ENCODE results near the gene NIF3L1.

Gene NIF3L1, protein sequence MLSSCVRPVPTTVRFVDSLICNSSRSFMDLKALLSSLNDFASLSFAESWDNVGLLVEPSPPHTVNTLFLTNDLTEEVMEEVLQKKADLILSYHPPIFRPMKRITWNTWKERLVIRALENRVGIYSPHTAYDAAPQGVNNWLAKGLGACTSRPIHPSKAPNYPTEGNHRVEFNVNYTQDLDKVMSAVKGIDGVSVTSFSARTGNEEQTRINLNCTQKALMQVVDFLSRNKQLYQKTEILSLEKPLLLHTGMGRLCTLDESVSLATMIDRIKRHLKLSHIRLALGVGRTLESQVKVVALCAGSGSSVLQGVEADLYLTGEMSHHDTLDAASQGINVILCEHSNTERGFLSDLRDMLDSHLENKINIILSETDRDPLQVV

DNA sequence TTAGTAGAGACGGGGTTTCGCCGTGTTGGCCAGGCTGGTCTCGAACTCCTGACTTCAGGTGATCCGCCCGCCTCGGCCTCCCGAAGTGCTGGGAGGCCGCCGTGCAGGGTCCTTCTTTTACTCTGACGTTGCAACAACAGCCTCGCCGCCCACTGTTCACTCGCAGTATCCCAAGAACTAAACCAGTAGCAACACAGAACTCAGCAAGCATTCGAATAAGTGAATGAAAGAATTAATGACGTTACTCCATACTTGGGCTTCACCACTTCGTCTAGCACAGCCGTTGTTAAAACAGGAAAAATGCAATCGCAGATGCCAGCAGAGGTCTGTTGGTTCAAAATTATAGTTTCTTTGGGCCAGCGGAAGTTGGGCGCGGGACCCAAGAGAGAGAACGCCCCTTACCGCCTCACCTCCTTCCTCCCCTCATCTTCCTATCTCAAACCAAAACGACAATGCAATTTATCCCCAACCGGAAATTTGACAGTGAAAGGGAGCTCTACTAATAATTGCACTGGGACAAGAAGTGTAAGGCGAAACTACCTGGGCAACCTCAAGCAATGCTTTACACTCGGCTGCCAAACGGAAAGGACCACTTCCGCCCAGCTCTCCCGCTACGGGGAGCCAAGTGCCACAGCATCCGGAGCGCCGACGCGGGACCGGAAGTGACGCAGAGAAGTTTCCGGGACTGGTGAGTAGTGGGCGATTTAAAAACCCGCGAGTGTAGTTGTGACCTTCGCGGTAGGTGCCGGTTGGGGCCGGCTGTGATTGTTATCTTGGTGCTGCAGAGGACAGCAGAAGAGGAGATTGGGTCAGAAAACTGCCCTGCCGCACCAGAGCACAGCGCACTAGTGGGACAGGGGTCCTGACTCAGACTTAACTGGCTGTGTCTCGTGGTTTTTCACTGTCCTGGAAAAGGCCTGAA lies at the start of gene NIF3L1, which contains the start of gene PPIL3:
Gene NIF3L1 (plus strand): TSS at position 668 of the 922 bp plus-strand sequence. CDS start 2,573 bp downstream, outside the sequence.
Gene PPIL3 (minus strand): TSS at position 374 of the 922 bp plus-strand sequence. CDS start 1,462 bp downstream, outside the sequence.
- DNase-seq = peak; percentile 98

DNA sequence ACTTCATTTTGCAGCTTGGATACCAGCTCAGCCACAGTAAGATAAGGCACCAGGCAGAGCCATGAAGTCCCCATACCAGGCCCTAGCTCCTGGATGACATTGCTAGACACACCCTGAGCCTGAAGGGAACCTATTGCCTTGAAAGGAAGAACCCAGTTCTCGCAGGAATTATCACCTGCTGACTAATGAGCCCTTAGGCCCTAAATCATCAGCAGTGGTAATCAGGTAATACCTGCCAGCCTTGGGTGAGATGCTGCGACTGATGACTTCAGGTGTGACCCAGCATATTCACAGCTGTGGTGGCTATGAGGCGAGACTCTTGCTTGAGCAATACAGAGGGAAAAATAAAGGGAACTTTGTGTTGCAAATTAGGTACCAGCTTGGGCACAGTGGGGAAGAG lies 49.7 kb upstream of the NIF3L1 start:
- no peak for DNase-seq

DNA sequence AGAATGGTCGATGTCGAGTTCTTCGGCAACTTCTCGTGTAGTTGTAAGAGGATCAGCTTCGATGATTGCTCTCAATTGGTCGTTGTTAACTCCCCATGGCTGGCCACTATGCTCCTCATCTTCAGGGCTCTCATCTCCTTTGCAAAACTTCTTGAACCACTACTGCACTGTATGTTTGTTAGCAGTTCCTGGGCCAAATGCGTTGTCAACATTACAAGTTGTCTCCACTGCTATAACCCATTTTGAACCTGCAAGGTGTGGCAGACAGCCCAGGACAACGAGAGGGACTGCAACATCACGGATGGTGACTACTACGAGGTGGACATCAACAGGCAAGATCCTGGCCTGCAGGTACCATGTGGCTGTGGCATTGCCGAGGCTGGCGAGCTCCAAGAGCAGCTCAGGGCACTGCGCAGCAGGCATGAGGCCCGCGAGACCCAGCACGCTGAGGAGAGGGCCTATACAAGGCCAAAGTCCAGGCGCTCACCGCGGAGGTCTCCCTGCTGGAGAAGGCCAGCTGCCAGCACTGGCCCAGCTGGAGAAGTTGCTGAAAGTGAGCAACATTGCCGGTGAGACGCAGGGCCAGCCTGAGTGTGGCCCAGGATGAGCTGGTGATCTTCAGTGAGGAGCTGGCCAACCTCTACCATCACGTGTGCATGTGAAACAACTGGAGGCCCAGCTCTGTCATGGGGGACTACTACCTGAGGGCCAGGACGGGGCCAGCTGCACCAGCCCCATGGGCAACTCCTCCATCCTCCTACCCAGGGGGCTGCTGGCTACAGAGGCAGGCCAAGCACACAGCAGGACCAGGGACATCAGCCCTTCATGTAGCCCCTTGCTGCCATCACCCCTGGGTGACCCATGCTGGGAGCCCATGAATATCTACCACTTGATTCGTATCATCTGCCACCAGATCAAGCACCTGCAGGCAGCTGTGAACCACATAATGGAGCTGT lies 44.9 kb upstream of the NIF3L1 start:
- no peak for DNase-seq

DNA sequence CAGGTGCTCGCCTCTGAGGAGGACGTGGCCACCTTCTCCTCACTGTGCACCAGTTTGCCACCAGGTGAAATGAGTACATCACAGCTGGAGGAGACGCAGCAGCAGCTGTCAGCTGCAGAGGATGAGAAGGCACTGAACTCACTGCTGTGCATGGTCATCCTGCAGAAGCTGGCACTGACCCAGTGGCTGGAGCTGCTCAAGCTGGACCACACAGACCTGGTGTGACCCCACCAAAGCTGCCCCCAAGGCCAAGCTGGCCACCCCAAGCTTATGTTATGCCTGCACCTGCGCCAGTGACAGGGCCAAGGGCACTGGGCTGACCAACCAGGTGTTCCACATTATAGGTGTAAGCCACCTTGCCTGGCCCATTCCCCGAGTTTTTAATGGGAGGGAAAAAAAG lies 44.0 kb upstream of the NIF3L1 start:
- DNase-seq = no peak

DNA sequence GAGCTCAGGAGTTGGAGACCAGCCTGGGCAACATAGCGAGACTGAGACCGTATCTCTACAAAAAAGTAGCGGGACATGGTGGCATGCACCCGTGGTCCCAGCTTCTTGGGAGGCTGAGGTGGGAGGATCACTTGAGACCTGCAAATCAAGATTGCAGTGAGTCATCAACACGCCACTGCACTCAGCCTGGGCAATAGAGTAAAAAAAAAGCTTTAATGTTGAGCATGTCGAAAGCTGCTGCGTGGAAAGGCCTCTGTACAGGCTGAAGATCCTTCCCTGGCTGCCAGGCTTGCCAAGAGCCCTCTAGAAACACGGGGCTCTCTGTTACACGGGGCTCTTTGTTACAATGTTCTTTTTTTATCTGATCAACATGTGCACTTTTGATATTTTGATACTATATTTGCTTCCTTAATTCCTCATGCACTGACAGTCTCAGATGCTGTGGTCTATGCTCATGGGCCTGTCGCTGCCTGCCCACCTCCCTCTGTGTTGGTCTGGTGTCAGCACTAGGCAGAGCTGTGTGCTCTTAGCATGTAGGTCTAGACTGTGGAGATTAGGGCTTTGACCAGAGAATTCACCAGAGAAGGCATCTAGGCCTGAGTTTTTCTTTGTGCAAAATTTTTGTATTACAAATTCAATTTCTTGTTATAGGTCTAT lies 43.4 kb upstream of the NIF3L1 start:
- no peak for DNase-seq

DNA sequence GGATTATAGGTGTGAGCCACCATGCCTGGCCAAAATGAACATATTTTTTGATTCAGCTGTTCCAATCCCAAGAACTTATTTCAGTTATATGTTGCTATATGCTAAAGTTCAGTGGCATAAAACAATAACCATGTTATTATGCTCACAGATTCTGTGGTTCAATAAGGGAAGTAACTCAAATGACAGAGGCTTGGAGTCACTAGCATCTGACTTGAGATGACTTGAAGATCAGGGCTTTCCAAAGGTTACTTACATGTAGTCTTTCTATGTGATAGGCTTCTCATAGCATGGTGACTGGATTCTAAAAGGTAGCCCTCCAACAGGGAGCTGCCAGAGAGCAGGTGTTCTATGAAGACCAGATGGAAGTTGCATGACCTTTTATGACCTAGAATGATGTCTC lies 41.9 kb upstream of the NIF3L1 start:
- DNase-seq = peak; percentile 76

DNA sequence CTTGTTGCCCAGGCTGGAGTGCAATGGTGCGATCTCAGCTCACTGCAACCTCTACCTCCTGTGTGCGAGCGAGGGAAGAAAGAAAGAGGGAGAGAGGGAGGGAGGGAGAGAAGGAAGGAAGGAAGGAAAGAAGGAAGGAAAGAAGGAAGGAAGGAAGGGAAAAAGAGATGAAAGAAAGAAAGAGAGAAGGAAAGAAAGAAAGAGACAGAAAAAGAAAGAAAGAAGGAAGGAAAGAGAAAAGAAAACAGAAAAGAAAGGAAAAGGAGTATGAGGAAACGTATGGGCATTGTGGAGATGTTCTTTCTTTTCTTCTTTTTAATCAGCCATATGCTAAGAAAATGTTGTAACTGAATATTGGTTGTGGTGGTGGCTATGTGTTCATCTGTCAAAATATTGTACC lies 41.2 kb upstream of the NIF3L1 start:
- DNase-seq = no peak

DNA sequence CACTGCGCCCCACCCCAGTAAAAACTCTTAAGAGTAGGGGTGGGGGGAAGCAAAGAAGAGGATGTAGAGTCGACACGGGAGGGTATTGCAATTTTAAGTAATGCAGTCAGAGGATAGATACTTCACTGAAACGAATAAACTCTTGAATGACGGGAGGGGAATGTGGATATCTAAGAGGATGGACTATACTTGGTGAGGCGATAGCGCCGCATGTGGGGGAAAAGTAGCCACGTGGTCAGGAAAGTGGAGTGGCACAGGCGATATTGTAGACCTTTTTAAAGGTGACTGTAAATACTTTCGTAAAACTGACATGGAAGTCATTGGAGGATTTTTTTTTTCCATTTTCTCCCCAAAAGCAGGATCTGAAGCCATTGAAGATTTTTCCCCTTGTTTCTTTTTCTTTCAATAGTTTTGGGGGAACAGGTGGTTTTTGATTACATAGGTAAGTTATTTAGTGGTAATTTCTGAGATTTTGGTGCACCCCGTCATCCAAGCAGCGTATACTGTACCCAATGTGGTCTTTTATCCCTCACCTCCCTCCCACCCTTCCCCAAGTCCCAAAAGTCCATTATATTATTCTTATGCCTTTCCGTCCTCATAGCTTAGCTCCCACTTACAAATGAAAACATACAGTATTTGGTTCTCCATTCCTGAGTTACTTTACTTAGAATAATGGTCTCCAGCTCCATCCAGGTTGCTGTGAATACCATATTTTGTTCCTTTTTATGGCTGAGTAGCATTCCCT lies 38.5 kb upstream of the NIF3L1 start:
- no peak for DNase-seq

DNA sequence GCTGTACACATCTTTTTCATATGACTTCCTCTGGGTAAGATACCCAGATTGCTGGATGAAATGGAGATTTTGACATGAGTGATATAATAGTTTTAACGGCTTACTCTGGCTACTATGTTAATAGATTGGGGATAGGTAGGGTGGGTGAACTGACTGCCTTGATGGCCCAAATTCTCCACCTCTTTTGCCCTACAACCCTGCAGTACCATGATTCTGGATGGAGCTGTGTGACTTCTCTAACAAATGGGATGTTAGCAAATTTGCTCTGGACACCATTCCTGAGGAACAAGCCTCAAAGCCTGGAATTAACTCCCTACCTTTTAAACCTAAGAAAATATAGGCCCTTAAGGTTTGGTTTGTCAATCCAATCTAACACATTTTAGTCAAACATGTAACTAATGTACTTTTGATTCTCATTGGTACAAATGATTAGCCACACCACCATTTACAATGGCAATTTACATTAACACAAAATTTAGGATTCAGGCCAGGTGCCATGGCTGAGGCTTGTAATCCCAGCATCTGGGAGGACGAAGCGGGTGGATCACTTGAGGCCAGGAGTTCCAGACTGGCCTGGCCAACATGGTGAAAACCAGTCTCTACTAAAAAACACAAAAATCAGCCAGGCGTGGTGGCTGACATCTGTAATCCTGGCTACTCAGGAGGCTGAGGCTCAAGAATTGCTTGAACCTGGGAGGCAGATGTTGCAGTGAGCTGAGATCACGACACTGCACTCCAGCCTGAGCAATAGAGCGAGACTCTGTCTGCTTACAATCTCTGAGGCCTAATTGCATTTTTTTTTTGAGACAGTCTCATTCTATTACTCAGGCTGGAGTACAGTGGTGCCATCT lies 37.5 kb upstream of the NIF3L1 start:
- DNase-seq = no peak

DNA sequence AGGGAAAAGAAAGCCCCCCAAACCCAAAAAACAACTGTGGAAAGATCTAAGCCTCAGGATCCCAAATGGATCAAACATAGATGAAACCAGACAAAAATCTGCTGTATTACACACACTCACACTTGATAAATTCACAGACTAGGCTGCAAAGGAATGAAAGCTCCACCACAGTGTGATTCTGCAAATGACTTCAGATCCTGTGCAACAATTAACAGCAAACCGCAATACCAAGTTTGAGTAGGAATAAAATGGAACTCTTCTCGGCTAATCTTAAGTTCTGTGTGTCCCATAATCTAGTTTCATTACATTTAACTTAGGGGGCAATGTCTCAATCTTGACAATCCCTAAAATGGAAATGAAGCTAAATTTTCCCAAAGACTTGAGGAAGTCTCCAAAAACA lies 36.6 kb upstream of the NIF3L1 start:
- no peak for DNase-seq

DNA sequence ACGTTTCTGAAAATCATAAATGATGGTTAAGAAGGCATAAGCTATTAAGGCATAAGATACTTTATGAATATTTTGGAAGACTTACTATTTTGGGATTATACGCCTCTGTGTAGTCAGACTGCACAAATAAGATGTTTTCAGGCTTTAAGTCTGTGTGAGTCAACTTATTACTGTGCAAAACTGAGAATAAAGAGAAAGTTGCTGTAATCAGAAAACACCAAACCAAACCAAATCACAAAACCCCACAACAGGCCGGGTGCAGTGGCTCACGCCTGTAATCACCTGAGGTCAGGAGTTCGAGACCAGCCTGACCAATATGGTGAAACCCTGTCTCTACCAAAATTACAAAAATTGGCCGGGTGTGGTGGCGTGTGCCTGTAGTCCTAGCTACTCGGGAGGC lies 32.4 kb upstream of the NIF3L1 start:
- DNase-seq = no peak

DNA sequence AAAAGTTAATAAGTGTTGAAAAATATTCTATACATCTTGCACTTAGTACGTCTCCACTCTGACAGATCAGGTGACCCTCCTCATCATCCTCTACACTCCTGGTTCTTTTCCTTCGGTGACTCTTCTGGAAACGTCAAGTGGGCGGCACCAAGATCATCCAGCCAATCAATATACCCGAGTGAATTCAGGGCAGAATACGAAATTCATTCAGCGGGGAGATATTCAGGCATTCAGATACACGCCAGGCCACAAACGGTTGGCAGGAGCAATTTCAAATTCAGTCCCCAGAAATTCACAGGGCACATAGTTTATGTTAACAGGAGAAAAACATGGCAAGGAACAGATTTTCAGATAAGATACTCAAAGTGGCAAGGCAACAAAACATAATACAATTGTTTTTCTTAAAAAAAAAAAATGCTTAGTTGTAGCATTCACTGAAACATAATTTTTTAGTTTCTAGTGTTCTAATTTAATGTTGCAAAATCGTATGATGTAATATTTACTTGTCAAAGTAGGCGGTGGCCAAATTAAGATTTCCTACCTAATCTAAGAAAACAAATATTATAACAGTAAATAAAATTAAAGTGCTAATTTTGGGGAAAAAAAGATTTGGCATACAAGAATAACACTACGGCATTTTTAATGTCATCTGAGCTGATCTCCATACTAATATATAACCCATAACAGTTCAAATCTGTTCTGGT lies 28.9 kb upstream of the NIF3L1 start:
- DNase-seq = no peak

DNA sequence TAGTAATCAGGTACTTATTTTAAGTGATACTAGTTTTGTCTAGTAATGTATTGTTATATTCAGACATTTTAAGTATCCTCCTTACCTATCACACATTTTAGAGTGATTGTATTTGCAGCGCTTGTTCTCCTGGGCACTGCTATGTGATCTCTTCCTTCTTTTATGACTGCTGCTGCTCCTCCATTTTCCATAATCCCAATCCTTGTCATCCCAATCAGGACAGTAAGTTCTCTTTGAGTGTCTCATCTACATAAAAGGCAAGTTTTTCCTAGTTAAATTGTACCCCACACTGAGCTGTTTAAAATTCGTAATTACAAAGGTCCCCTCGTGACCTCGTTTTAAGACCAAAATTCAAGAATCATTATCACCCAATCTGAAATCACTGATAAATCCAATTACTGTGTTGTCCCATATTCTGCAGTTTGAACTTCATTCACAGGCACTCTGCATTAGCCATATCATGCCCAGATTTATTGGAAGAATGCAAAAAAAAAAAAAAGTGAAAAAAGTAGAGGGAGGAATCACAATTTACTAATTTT lies 27.5 kb upstream of the NIF3L1 start:
- no peak for DNase-seq

DNA sequence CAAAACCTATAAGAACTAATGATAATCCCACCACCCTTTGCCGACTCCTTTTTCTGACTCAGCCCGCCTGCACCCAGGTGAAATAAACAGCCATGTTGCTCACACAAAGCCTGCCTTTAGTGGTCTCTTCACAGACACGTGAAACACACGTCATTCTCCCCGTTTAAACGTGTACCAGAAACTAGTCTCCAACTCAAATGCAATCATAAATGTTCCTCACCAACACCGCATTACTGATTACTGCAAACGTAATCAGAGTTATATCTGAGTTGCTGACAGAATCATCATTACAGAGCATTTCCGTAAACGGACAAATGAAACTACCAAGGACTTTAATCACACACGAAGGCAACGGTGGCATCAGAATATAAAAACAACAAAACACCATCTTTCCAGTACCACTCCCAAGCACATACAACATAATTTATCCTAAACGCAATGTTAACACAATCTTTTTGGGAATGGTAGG lies 26.6 kb upstream of the NIF3L1 start:
- DNase-seq = peak; percentile 89

DNA sequence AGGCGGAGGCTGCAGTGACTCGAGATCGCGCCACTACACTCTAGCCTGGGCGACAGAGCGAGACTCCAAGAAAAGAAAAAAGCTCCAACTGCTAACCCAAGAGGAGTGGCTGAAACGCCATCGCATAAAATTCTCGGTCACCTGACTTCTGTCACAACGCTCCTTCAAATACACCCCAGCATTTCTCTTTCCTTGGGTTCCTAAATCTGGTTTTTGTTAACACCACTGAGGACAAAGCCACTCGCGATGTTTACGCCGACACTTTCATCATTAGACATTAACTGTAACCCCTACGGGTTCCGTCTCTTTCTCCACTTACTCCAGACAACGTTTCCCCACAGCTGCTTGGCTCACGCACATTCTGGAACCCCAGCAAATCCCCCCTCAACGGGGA lies 25.4 kb upstream of the NIF3L1 start:
- DNase-seq = no peak

DNA sequence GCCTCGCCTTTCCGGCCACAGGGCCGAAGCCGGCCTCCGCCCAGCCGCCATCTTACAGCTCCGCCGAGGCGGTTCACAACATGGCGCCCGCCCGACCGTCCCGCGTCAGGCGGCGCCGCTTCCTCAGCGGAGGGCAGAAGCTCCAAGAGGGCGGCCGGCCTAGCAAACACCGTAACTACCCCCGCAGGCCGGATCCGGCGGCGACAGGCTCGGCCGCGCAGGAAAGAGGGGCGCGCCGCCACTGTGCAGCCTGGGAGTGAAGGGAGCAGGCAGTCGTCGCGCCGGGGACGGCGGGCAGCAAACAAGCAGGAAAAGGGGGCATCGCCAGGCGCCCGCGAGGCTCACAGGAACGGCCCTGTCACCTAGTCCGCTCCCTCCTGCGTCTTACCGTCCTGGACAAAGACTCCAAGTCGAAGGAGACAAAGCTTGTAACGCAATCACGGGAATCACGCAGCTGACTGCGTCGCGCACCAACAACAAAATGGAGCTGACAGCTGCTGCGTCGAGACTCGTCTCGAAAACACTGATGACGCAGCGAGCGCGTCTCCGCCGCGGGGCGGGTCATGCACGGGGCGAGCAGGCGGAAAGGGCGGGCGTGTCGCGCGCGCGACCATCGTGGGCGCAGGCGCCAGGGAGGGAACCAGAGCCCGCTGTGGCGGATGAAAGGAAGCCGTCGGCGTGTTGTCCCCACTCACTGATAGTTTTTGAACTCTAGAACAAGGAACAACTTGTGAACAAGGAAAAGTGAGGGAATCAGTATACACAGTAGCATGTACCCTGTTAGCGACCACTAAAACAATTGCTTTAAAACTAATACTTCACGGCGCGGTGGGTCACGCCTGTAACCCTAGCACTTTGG lies 24.8 kb upstream of the NIF3L1 start, which contains the start of gene CLK1:
Gene CLK1 (minus strand): TSS at position 483 of the 859 bp plus-strand sequence. CDS start 2,796 bp downstream, outside the sequence.
- DNase-seq = peak; percentile 98

DNA sequence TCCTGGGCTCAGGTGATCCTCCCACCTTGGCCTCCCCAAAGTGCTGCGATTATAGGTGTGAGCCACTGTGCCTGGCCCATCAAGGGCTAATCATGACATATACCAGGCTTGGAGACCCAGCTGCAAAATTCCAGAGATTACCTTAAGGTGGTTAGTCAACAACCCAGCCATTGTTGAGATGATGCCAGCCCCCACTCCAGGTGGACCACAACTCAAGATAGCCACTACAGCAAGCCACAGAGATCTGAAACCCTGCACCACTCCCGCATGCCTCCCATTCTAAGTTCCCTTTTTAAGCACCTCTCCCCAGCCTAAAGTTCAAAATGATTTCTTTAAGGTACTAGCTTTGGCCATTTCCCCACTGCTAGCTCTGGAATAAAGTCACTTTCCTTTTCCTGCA lies 20.2 kb upstream of the NIF3L1 start:
- DNase-seq = no peak

DNA sequence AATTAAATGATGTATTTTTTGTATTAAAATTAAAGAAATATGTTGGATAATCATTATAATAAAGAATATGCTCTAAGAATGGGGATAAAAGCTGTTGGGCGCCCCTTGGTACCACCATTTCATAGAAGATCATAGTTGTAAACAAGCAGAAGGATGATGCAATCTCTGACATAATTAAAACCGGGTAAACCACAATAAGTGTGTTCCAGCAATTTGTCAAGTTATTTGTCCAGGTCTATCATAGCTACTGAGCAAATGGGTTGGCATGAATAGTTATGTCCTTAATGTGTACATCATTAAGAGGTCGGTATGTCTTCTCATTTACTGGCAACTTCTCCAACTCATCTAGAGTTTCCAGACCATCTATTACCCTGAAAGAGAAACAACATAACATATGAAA lies 18.0 kb upstream of the NIF3L1 start:
- no peak for DNase-seq
